ENCODE measurements around the gene TTC3.
"Not testable (repeated sequence)": the region's sequence is repeated elsewhere in the genome, so short reads cannot be mapped to it uniquely, and the experiment has no call there.

- not testable (repeated sequence) for TF ChIP-seq CTCF, MAX (IDR thresholded peaks at IDR 0.05; ENCODE audit: low read depth, low read length)
Measured at GRCh38 chr21:37222248-37222647, 149.2 kb downstream of the TTC3 start.
